Left renal pelvis (tissue), 4 donors: ENCODE data around the gene RNF125. TPM values are rescaled to one million over a fixed set of nuclear protein-coding genes. Genes with fewer than 3 reads are reported as not detected.
"Not testable (repeated sequence)": the region's sequence is repeated elsewhere in the genome, so short reads cannot be mapped to it uniquely, and the experiment has no call there.

Experiments used
- DNase-seq, 4 donors: peaks; one replicate each; pipeline ENCODE4 v3.0.0-alpha.2; 2013; ENCODE audit warnings: low read depth in 4 of 4, low spot score in 3 of 4
- polyA plus RNA-seq, 4 donors: library from polyadenylated mRNA; unstranded; fragments of 120-200 nt; gene quantifications; one replicate each; pipeline ENCODE4 v1.2.1, GENCODE V29; 2013; ENCODE audit not compliant: insufficient read length in 4 of 4

The RNF125 gene
- polyA plus RNA-seq, 4 donors = 2.3 to 4.5 (median 3.1) TPM

DNA sequence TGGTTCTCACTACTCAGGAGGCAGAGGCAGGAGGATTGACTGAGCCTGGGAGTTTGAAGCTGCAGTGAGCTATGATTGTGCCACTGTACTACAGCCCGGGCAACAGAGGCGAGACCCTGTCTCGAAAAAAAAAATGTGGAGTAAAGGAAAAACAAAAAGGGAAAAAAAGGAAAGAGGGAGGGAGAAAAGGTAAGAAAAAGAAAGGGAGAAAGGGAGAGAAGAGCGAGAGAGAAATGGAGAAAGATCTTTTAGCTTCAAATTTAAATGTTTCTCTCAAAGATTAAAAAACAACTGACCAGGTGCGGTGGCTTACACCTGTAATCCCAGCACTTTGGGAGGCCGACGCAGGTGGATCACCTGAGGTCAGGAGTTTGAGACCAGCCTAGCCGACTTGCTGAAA lies 65.2 kb downstream of the RNF125 start:
- DNase-seq = no peak

DNA sequence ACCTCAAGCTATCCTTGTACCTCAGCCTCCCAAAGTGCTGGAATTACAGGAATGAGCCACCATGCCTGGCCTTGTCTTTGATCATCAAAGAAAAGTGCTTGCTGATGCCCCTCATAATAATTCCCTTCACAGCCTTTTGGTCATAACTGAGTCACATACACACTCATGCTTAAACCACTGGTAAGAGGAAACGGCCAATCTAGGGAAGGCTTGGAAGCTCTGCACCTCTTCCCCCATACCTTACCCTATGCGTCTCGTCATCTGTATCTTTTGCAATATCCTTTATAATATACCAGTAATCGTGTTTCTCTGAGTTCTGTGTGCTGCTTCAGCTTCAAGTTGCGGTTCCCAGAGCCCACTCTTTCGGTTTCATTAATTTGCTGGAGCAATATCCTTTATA lies 68.3 kb downstream of the RNF125 start:
- no peak for DNase-seq

DNA sequence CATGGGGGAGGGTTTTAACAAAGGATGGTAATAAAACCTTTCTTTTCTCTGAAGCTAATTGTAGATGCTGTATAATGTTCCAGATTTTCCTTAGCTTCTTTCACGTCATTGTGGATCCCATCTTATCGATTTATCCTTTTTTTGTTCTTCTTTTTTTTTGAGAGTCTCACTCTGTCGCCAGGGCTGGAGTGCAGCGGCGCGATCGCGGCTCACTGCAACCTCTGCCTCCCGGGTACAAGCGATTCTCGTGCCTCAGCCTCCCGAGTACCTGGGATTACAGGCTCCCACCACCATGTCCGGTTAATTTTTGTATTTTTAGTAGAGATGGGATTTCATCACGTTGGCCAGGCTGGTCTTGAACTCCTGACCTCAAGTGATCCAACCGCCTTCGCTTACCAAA lies 72.2 kb downstream of the RNF125 start:
- DNase-seq = not testable (repeated sequence)

DNA sequence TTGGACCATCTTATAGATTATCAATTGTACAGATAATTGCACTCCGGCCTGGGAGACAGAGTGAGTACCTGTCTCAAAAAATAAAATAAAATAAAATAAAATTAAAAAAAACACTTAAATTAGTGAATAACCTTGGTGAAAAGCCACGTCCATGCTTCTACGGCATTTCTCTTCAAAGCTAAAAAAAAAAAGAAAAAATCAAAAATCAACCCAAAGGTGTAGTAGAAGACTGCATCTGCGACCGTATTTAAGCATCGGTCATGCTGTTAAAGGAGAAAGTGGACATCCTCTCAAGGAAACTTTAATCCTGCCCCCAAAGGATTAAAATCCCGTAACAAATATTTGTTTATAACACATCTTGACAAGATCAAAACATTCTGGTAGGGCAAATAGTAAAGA lies 72.7 kb downstream of the RNF125 start:
- no peak for DNase-seq

DNA sequence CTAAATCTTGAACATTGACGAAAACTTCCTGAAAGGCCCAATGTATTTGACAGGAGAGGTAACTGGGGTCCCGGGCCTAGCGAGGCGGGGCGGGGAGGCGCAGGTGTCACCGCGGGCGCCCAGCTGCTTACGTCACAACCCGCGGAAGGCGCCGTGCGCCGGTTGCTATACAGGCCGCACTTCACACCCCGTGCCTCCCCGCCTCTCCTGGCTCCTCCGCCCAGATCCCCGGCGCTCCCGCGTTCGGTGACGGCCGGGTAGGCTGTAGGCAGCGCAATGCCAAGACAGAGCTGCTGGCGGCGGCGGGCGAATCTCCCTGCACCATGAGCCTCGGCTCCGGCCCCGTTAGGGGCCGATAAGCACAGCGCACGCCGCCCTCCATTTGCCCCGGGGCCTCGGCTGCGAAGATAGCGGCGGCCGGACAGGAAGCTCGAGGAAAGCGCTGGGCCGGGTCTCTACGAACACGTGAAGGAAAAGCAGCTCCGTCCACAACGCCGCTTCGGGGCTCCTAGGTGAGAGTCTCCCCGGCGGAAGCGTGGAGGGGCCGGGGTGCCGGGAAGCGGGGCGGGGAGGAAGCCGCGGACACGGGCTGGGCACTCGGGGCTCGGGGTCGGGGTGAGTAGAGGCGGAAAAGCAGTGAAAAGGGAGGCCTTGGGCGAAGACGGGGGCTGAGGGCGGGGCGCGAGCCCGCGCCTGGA lies 73.2 kb downstream of the RNF125 start, which contains the start of gene RNF138:
Gene RNF138 (plus strand): TSS at position 151 of the 698 bp plus-strand sequence. CDS start 903 bp downstream, outside the sequence.
- peak; percentile 64 to 74 (median 72) for DNase-seq

DNA sequence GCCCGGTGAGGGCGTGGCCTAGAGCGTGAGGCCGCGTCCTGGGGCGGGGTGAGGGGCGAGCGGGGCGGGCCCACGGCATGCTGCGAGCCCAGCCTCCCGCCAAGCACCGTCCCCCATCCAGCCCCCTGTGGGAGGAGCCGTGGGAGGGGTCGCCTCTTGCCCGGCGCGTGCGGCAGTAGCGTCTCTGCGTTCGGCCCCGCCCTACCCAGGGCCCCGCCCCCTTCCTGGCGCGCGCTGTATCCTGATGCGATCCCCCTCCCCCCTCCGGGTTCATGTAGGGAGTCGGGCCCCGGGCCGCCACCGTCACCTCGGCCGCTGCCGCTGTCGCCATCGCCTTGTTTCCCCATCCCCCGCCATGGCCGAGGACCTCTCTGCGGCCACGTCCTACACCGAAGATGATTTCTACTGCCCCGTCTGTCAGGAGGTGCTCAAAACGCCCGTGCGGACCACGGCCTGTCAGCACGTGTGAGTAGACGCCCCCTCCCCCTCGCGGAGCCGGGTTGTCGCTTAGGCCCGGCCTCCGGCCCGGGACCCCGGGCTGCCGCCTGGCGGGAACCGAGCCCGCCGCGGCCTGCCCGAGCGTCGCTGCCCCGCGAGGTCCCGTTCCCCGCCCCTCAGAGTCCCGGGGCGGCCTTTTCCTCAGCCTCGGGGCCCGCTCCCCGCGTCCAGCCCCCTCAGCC lies 73.9 kb downstream of the RNF125 start:
- peak; percentile 89 to 94 (median 94) for DNase-seq

DNA sequence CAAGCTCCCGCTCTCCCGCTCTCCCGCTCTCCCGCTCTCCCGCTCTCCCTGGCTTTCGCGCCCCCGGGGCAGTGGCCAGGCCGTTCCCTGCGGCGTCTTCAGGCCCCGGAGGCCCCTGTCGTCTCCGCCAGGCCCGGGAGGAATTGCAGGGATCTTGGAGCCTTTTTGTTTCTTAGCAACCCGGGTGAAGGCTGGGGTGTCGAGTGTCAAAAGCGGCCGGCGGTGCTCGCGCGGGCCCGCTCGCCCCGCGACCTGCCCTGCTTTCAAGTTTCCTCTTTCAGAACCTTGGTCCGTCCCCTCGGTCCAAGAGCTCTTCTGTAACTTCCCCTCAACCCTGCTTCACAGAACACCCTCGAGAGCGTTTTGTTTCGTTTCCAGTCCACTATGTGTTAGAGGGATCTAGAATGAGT lies 74.5 kb downstream of the RNF125 start:
- peak; percentile 31 to 53 (median 44) for DNase-seq

DNA sequence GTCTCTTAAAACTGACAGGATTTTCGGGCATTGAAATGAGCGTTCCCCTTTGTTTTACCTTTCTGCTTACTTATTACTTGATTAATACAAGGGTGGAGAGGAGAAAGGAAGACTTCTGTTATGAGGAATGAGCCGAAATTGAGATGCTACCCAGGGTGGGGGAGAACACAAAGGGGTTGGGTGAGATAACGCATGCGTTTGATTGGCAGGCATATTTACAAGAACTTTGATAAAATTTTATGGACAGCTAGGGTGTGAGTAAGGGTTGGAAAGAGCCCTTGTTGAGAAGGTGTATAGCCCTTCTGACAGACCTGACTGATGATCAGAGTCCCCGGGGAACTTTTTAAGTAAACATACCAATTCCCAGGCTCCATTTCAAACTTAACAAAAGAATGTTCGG lies 74.9 kb downstream of the RNF125 start:
- peak in 2 of 4 donors; percentile 1 to 21 for DNase-seq

DNA sequence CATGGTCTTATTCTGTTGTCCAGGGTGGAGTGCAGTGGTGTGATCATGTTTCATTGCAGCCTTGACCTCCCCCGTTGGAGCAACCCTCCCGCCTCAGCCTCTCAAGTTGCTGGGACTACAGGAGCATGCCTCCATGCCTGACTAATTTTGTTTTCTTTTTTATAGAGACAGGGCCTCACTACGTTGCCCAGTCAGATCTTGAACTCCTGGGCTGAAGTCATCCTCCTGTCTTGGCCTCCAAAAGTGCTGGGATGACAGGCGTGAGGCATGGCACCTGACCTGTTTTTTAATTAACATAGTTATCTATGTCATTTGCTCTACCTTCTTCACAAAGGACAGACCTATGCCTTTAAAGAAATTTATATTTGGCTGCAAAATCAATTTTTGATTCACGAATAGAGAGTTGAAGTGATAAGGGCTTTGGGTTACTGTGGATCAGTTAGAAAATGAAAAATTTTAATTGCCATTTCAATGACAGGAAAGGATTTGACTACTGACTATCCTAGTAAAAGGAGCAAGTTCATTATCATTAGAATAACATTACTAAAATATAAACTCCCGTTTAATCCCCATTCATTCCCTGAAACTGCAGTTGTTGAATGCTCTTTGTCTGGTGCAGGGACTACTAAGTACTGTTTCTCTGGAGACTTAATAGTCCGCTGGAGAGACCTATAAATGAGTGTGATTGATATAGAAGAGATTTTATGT lies 76.7 kb downstream of the RNF125 start:
- DNase-seq = no peak

DNA sequence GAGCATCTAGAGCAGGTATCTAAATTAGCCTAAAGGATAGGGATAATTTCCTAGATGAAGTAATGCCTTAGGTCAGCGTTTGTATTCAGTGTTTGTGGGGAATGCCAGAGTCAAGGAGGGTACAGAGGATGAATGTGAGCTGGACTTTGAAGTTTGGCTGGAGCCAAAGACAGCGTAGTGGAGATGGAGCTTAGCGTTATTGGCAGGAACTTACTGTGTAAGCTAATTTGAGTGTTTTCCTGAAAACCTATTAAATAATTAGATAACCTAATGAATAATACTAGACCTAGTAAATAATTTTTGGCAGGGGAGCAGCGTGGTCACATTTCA lies 77.2 kb downstream of the RNF125 start:
- DNase-seq = no peak

DNA sequence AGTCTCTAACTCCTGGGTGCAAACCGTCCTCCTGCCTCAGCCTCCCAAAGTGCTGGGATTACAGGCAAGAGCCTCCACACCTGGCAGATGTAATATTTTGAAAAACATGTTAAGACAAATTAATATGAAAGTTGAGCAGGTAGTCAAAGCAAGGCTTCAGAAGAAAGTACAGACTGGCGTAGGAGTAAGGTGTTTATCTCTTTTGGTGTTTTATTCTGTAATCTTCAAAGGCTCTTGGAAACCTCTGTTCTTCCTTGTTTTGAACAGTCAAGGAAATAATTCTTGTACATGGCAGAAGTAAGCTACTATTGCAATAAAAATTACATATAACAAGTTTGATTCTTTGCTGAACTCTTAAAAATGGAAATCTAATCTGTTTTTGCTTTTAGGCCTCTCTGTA lies 78.3 kb downstream of the RNF125 start:
- DNase-seq = no peak

DNA sequence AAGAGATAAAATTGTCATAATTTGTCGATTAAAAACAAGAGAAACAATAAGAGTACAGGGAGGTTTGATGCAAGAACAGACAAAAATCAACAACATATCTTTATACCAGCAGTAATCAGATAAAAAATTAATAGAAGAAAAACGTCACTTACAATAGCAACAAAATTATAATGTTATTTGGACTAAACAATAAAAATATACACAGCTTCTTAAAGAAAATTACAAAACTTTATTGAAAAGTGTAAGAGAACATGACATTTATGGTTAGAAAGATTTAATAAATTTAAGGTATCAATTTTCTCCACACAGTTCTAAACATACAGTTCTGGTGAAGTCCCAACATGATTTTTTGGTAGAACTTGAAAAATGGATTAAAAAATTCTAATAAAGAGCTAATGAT lies 85.9 kb downstream of the RNF125 start:
- no peak for DNase-seq

DNA sequence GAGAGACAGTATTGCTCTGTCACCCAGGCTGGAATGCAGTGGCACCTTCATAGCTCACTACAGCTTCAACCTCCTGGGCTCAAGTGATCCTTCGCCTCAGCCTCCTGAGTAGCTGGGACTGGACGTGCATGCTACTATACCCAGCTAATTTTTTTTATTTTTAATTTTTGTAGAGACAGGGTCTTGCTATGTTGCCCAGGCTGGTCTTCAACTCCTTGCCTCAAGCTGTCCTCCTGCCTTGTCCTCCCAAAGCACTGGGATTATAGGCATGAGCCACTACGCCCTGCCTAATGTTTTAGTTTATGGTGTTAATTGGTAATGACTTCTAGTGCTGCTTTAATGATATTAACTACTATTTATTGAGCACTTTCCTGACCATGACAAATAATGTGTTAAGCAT lies 91.4 kb downstream of the RNF125 start:
- DNase-seq = no peak

DNA sequence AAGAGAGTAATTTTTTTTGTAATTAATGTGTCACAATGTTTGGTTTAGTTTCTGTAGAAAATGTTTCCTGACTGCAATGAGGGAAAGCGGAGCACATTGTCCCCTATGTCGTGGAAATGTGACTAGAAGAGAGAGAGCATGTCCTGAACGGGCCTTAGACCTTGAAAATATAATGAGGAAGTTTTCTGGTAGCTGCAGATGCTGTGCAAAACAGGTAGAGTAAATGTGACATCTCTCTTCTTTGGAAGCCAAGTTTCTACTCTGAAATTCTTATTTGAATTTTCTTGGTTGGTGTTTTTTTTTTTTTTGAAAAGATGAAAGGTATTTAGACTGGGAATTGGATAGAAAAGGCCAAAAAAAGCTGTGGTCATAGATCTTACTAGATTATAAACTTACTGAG lies 93.1 kb downstream of the RNF125 start:
- no peak for DNase-seq

DNA sequence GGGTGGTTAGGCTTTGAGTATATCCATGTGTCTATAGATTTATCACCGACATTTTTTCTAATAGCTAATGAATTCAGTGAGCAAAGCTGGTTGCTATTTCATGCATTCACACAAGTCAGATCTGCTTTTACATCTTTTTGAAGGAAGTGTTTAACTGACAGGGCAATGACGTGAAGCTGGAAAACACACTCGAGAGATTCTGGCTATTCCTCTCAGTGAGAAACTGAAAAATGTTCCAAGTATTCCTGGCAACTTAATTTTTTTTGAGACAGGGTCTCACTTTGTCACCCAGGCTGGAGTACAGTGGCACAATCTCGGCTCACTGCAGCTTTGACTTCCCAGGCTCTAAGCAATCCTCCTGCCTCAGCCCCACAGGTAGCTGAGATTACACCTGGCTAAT lies 94.2 kb downstream of the RNF125 start:
- DNase-seq = no peak

DNA sequence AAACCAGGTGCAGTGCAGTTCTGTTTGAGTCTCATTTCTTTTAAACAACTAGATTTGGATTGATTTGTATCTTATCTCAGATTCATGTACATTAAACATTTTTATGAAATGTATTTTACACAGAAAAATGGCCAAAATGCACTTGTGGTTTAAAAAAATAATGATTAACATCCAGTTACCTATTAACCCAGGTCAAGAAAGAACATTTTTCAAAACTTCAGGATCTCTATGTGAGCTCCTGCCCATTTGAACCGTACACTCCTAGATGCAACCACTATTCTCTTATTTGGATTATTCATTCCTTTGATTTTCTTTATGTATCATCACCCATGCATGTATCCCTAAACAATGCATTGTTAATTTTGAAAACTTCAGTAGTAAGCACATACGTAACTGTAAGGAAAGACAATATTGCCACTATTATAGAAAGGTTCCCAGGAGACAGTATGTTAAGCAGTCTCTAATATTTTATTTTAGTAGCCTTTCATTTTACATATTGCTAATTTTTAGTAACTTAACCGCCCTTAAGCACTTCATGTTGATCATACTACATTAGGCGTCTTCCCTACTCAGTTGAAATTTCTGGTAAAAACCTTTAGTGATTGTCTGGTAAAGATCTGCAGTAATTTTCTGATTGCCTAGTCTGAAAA lies 95.8 kb downstream of the RNF125 start:
- no peak for DNase-seq

DNA sequence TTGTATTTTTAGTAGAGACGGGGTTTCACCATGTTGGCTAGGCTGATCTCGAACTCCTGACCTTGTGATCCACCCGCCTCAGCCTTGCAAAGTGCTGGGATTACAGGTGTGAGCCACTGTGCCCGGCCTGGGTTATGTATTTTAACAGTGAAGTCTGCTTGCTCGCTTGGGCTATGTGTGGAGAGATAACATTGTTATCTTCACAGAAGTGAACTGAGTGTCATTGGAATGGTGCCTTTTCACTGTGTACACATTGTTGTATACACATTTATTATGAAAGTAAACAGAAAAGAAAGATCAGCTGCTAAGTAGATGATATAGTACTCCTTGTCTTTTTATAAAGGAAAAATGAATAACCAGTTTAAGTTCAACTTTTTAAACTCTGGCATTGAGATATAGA lies 103.4 kb downstream of the RNF125 start:
- DNase-seq = no peak
